GM12865 (cell line): ENCODE data around the gene WNT5B.

Experiments
- DNase-seq: peaks from one replicate; pipeline ENCODE4 v3.0.0; 2010; ENCODE audit warnings: low read depth
- H3K4me3 ChIP-seq: 2 replicates; pipeline ENCODE4 v1.5.1; 2011; ENCODE audit warnings: mild to moderate bottlenecking, low read depth, low read length, control low read depth
- CTCF ChIP-seq: IDR thresholded peaks from 2 replicates; pipeline ENCODE4 v1.5.1; 2011; ENCODE audit warnings: low read length, control low read depth, low read depth, inconsistent platforms; ENCODE audit not compliant: insufficient read depth; ENCODE audit errors: missing control alignments

The WNT5B gene

GRCh38 chr12:1643043-1643442 is 14.0 kb downstream of the WNT5B start:
- TF ChIP-seq CTCF = no peak
- no peak for DNase-seq
- no peak overlapping the region for H3K4me3 ChIP-seq

GRCh38 chr12:1643905-1644533 is 15.0 kb downstream of the WNT5B start:
- no peak overlapping the region for H3K4me3 ChIP-seq
- TF ChIP-seq CTCF = no peak
- DNase-seq = no peak

- no peak overlapping the region for H3K4me3 ChIP-seq
- DNase-seq = no peak
Measured at GRCh38 chr12:1644534-1645438, 15.8 kb downstream of the WNT5B start.

GRCh38 chr12:1645819-1646218 is 16.8 kb downstream of the WNT5B start:
- DNase-seq = no peak
- no peak overlapping the region for H3K4me3 ChIP-seq
- no peak for TF ChIP-seq CTCF

More at GRCh38 chr12:1644534-1645438, 15.8 kb downstream of the WNT5B start:
- TF ChIP-seq CTCF = no peak

GRCh38 chr12:1646569-1647284 is 17.7 kb downstream of the WNT5B start:
- TF ChIP-seq CTCF = no peak
- DNase-seq = no peak
- no peak overlapping the region for H3K4me3 ChIP-seq

GRCh38 chr12:1647285-1647669 is 18.2 kb downstream of the WNT5B start:
- no peak for DNase-seq
- no peak overlapping the region for H3K4me3 ChIP-seq
- TF ChIP-seq CTCF = no peak
